Renal cortex interstitium (tissue), 11 donors: ENCODE measurements around the gene HKDC1. TPM values are rescaled to one million over a fixed set of nuclear protein-coding genes. Genes with fewer than 3 reads are reported as not detected.

Experiments
- DNase-seq, 11 donors: peaks; one replicate each; pipeline ENCODE4 v3.0.0-alpha.2; 2013; ENCODE audit warnings: low read depth in 9 of 11, low spot score in 4 of 11; ENCODE audit errors: extremely low read depth in 1 of 11
- polyA plus RNA-seq, 3 donors: library from polyadenylated mRNA; unstranded; fragments of 120-200 nt; gene quantifications; one replicate each; pipeline ENCODE4 v1.2.1, GENCODE V29; 2013; ENCODE audit not compliant: insufficient read length in 3 of 3

Gene HKDC1
- polyA plus RNA-seq, 3 donors: 15.3 to 34.1 (median 15.6) TPM

GRCh38 chr10:69213591-69214311 lies 6.4 kb upstream of the HKDC1 start:
- DNase-seq: no peak

- no peak for DNase-seq
Observed at GRCh38 chr10:69214666-69215131, 5.4 kb upstream of the HKDC1 start.

- DNase-seq: no peak
Observed at GRCh38 chr10:69215405-69216171, 4.5 kb upstream of the HKDC1 start.

GRCh38 chr10:69216577-69217118 lies 3.5 kb upstream of the HKDC1 start:
- DNase-seq: no peak

- no peak for DNase-seq
Observed at GRCh38 chr10:69217119-69217754, 2.9 kb upstream of the HKDC1 start.

GRCh38 chr10:69218831-69219230 lies 1.3 kb upstream of the HKDC1 start:
- DNase-seq: no peak

GRCh38 chr10:69220507-69220906 lies 375 bp downstream of the HKDC1 start:
- DNase-seq: no peak

GRCh38 chr10:69222157-69223027 lies 2.3 kb downstream of the HKDC1 start:
- peak in 1 of 11 donors; percentile 61 for DNase-seq

- no peak for DNase-seq
Observed at GRCh38 chr10:69223028-69223342, 2.9 kb downstream of the HKDC1 start.

GRCh38 chr10:69224862-69225657 lies 4.9 kb downstream of the HKDC1 start:
- DNase-seq: no peak

- DNase-seq: no peak
Observed at GRCh38 chr10:69225681-69226080, 5.5 kb downstream of the HKDC1 start.

- no peak for DNase-seq
Observed at GRCh38 chr10:69226919-69227450, 6.9 kb downstream of the HKDC1 start.

GRCh38 chr10:69228151-69228550 lies 8.0 kb downstream of the HKDC1 start:
- DNase-seq: no peak

GRCh38 chr10:69229616-69229916 lies 9.4 kb downstream of the HKDC1 start:
- no peak for DNase-seq

GRCh38 chr10:69230128-69230527 lies 10.0 kb downstream of the HKDC1 start:
- DNase-seq: no peak

GRCh38 chr10:69232252-69232651 lies 12.1 kb downstream of the HKDC1 start:
- DNase-seq: no peak

- DNase-seq: no peak
Observed at GRCh38 chr10:69232736-69233480, 12.8 kb downstream of the HKDC1 start.
